Measurements from ENCODE around the gene DMRTB1. TPM values are rescaled to one million over a fixed set of nuclear protein-coding genes. Genes with fewer than 3 reads are reported as not detected.

The DMRTB1 gene
- total RNA-seq, 1 experiment from 2014 or later = not detected

DNA sequence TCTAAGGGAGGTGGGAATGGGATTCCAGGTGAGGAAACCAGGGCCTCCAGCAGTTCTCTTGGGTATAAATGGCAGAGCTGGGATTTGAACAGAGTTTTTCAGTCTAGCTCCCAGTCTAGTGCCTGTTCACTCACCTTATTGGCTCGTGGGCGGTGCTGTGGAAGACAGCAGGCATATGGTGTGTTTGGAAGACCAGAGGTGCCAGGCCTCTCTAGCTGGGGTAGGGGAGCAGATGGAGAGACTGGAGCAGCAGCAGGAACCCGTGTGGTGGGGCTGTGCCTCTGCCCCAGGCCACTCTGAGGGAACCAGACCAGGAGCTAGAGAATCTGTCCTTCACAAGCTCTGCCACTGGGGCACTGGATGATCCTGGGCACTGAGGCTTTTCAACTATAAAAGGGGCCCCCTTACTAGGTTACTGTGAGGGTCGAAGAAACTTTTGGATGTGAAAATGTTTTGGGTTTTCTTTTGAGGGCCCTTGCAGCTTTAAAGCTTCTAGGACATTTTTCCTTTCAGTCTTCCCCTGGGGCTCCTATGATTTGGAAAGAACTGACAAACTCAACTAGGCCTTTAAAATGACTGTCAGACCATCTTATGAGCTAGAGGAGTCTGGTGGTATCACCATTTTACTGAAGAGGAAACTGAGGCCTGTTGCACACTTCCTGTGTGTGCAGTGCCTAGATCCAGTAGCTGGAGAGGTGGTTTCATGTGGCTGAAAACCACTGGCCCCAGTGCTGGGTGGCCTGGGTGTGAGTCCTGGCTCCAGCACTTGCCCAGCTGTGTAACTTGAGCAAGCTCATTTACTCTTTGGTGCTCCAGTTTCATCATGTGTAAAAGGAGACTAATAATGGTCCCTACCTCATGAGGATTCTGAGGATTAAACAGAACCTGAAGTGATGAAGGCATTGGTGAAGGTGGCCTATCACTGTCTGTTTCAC, 6.1 kb downstream of the DMRTB1 start (continued):
- no peak for TF ChIP-seq SRF (IDR thresholded peaks at IDR 0.05; ENCODE audit: low read depth)

DNA sequence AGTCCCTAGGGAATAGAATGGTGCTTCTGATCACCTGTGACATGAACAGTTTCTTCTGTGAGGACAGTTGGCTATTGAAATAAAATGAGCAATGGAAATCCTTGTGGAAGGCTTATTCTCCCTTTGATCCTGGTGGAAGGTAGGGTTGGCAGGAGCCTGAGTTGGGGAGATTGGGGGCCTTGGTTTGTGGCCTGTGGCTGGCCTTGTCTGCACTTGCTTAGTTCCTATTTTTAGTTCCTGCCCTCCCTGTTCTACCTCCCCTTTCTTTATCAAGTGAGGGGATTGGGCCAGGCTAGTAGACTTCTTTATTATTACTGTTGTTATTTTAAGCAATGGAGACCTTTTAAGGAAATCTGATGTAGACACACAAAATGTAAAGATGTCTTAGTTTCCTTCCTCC, 8.2 kb downstream of the DMRTB1 start:
- ChIA-PET POLR2A (no interaction called here), CTCF (no interaction called here), RAD21 (ENCODE audit: low non-redundant PET in 1 of 2, low total read pairs in 2 of 2, uncharacterized antibody in 2 of 2, unreplicated experiment in 2 of 2) (no interaction called here)
- H3K9me3 ChIP-seq (ENCODE audit: control insufficient read depth in 1 of 2, insufficient read depth in 1 of 2, low read depth in 1 of 2, low read length in 2 of 2) = no peaks in the 10 kb centered on the region
- H3K4me1 ChIP-seq (ENCODE audit: control insufficient read depth in 1 of 2, insufficient read depth in 2 of 2, low read length in 2 of 2) = peaks cover 3 to 16% of the 10 kb centered on the region in 2 experiments; a peak in 3 of 4 replicates
- H3K9ac ChIP-seq (ENCODE audit: low read length) = no peak overlapping the region
- intact Hi-C loops (cut with micrococcal nuclease) = no loop called here
- H3K36me3 ChIP-seq (ENCODE audit: control insufficient read depth in 1 of 2, insufficient read depth in 2 of 2, low read length in 2 of 2) = no peaks in the 10 kb centered on the region
- H2AFZ ChIP-seq (ENCODE audit: low read depth, low read length, poor library complexity, severe bottlenecking) = no peak overlapping the region
- no peak overlapping the region for H3K4me2 ChIP-seq (ENCODE audit: low read length)
- H3K4me3 ChIP-seq (replicated peaks in 1 of 2; ENCODE audit: low read depth in 1 of 2, low read length in 2 of 2) = no peak overlapping the region
- no peaks in the 10 kb centered on the region for H3K9me2 ChIP-seq (ENCODE audit: insufficient read depth)
- no TSS peak for BruUV-seq (replicated peaks)
- H3K79me2 ChIP-seq (ENCODE audit: insufficient read depth, low read length) = no peaks in the 10 kb centered on the region
- TF ChIP-seq, protein P1, sequence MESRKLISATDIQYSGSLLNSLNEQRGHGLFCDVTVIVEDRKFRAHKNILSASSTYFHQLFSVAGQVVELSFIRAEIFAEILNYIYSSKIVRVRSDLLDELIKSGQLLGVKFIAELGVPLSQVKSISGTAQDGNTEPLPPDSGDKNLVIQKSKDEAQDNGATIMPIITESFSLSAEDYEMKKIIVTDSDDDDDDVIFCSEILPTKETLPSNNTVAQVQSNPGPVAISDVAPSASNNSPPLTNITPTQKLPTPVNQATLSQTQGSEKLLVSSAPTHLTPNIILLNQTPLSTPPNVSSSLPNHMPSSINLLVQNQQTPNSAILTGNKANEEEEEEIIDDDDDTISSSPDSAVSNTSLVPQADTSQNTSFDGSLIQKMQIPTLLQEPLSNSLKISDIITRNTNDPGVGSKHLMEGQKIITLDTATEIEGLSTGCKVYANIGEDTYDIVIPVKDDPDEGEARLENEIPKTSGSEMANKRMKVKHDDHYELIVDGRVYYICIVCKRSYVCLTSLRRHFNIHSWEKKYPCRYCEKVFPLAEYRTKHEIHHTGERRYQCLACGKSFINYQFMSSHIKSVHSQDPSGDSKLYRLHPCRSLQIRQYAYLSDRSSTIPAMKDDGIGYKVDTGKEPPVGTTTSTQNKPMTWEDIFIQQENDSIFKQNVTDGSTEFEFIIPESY (IDR thresholded peaks at IDR 0.05; ENCODE audit: extremely low read depth, insufficient replicate concordance, low read length) = no peak
- TF ChIP-seq EZH2 (IDR thresholded peaks at IDR 0.05) (no peak), TCF7L2 (IDR thresholded peaks at IDR 0.05; ENCODE audit: borderline replicate concordance, extremely low read depth, insufficient read depth, insufficient read length) (no peak), ZFX (IDR thresholded peaks at IDR 0.05) (no peak), RAD21 (IDR thresholded peaks at IDR 0.05; ENCODE audit: low read depth) (no peak), ELF1 (IDR thresholded peaks at IDR 0.05; ENCODE audit: borderline replicate concordance, low read depth) (no peak), FOSL1 (IDR thresholded peaks at IDR 0.05; ENCODE audit: low read depth) (no peak), CEBPB (IDR thresholded peaks at IDR 0.05; ENCODE audit: low read depth) (no peak), ZNF274 (IDR thresholded peaks at IDR 0.05; ENCODE audit: low read depth, low read length) (no peak), POLR2AphosphoS5 (IDR thresholded peaks at IDR 0.05; ENCODE audit: low read depth, low read length) (no peak), EGR1 (IDR thresholded peaks at IDR 0.05; ENCODE audit: low read depth) (no peak), SIN3A (IDR thresholded peaks at IDR 0.05; ENCODE audit: low read depth) (no peak), EZH2phosphoT487 (IDR thresholded peaks at IDR 0.05; ENCODE audit: borderline replicate concordance) (no peak)
- TF ChIP-seq, protein P2, sequence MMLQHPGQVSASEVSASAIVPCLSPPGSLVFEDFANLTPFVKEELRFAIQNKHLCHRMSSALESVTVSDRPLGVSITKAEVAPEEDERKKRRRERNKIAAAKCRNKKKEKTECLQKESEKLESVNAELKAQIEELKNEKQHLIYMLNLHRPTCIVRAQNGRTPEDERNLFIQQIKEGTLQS (IDR thresholded peaks at IDR 0.05) = no peak
- no peaks in the 10 kb centered on the region for H3K27me3 ChIP-seq (ENCODE audit: insufficient read depth, low read length)
- H4K20me1 ChIP-seq (ENCODE audit: insufficient read depth) = no peaks in the 10 kb centered on the region
- no peak overlapping the region for H3K27ac ChIP-seq (ENCODE audit: low read depth, low read length)
- ATAC-seq (no peak), DNase-seq (ENCODE audit: low read depth, low spot score) (no peak)
